Nucleus accumbens (tissue), 56 donors: ENCODE results near the gene ZNF750.

Experiments used
- DNase-seq, 56 donors: peaks; one replicate each; lab custom pipeline; 2025; lab: John Stamatoyannopoulos, UW

Gene ZNF750

DNA sequence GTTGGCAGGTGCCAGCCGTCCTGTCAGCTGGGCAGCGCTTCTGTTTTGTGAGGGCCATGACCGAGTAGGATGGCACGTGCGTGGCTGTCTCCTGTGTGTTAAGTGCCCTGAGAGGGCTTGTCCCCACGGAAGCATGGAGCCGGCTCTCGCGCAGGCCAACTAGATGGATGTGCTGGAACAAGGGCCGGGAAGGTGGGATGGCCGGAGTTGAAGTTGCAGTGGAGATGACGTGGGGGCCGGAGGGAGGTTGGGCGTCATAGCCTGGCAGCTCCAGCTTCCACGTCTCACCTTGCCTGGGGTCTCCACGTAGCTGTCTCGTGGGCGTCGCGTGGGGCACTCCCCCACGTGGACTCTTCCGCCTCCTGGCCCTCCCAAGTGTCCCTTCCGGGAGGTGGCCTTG is 60.3 kb downstream of the ZNF750 start:
- no peak for DNase-seq
